Caco-2 (cell line): ENCODE data around the gene ELL2. TPM values are rescaled to one million over a fixed set of nuclear protein-coding genes. Genes with fewer than 3 reads are reported as not detected.
A peak's percentile ranks its signal among the peaks of the same experiment; 100 is the strongest.

ENCODE experiments used
- BruUV-seq: library from RNA; stranded (reverse); fragments of 400-500 nt; replicated peaks from 2 replicates; lab custom pipeline; 2021; lab: Mats Ljungman, UMichigan
- CTCF ChIA-PET: fragments of 300-600 bp; sonication (Branson Sonifier 250); formaldehyde crosslinking; loops from one replicate; lab custom pipeline; 2022; ENCODE audit warnings: antibody characterized with exemption; lab: Charles Lee
- POLR2A ChIA-PET: fragments of 300-600 bp; sonication (Branson Sonifier 250); formaldehyde crosslinking; loops from one replicate; lab custom pipeline; 2022; ENCODE audit warnings: antibody characterized with exemption; lab: Charles Lee
- DNase-seq, 2 experiments: peaks; one replicate each; pipeline versions ENCODE4 v3.0.0 to v3.0.0-alpha.2; 2020 to 2022
- H3K27me3 ChIP-seq: replicated peaks from 2 replicates; pipeline ENCODE4 v1.6.0; 2011; ENCODE audit warnings: low read length; ENCODE audit not compliant: control insufficient read depth, insufficient read depth
- H3K36me3 ChIP-seq: 2 replicates; pipeline ENCODE4 v1.5.1; 2011; ENCODE audit warnings: low read length; ENCODE audit not compliant: control insufficient read depth, insufficient read depth
- H3K4me1 ChIP-seq: fragments of 250-450 bp; sonication (Bioruptor Pico); 2 replicates; pipeline ENCODE4 v1.5.1; 2020; ENCODE audit warnings: mild to moderate bottlenecking
- H3K4me3 ChIP-seq: 2 replicates; pipeline ENCODE4 v1.5.1; 2011; ENCODE audit warnings: low read depth, mild to moderate bottlenecking, control low read depth, low read length
- H3K9me3 ChIP-seq: fragments of 250-450 bp; sonication (Bioruptor Pico); 2 replicates; pipeline ENCODE4 v1.5.1; 2020; ENCODE audit warnings: mild to moderate bottlenecking, moderate library complexity
- H3K27ac Mint-ChIP-seq: one replicate; pipeline ENCODE4 v1.8.0; 2022; ENCODE audit warnings: mixed read lengths; ENCODE audit not compliant: unreplicated experiment
- H3K27me3 Mint-ChIP-seq: one replicate; pipeline ENCODE4 v1.8.0; 2022; ENCODE audit warnings: mixed read lengths; ENCODE audit not compliant: insufficient read depth, unreplicated experiment
- H3K36me3 Mint-ChIP-seq: one replicate; pipeline ENCODE4 v1.8.0; 2022; ENCODE audit warnings: mild to moderate bottlenecking, mixed read lengths; ENCODE audit not compliant: insufficient read depth, unreplicated experiment
- H3K4me1 Mint-ChIP-seq: one replicate; pipeline ENCODE4 v1.8.0; 2022; ENCODE audit warnings: low read depth, mixed read lengths; ENCODE audit not compliant: unreplicated experiment
- H3K4me3 Mint-ChIP-seq: one replicate; pipeline ENCODE4 v1.8.0; 2022; ENCODE audit warnings: mild to moderate bottlenecking, moderate library complexity, mixed read lengths; ENCODE audit not compliant: unreplicated experiment
- H3K9me3 Mint-ChIP-seq: one replicate; pipeline ENCODE4 v1.8.0; 2022; ENCODE audit warnings: mixed read lengths; ENCODE audit not compliant: unreplicated experiment
- intact Hi-C: fragments of 100-400 bp; cut with micrococcal nuclease; formaldehyde crosslinking; loops from one replicate; pipeline ENCODE4 v1.10.0; 2022; ENCODE audit not compliant: unreplicated experiment
- total RNA-seq: library from RNA; stranded (reverse); gene quantifications from 2 replicates; pipeline ENCODE4 v1.2.3, GENCODE V29; 2022
- TF ChIP-seq, protein P1 (sequence below), 2 experiments: fragments of 200-600 bp in 1 of 2; IDR thresholded peaks; 1 replicate in 1 of 2; 2 replicates in 1 of 2; pipeline versions ENCODE4 v1.5.1 to v1.8.0; 2011 to 2022; ENCODE audit warnings: antibody characterized with exemption in 1 of 2, control low read depth in 1 of 2, inconsistent platforms in 1 of 2, low read depth in 1 of 2, low read length in 1 of 2, mild to moderate bottlenecking in 1 of 2, moderate library complexity in 1 of 2; ENCODE audit not compliant: insufficient read depth in 1 of 2, severe bottlenecking in 1 of 2, unreplicated experiment in 1 of 2

The ELL2 gene
- total RNA-seq, 1 experiment from 2014 or later, result 81.0 TPM

DNA sequence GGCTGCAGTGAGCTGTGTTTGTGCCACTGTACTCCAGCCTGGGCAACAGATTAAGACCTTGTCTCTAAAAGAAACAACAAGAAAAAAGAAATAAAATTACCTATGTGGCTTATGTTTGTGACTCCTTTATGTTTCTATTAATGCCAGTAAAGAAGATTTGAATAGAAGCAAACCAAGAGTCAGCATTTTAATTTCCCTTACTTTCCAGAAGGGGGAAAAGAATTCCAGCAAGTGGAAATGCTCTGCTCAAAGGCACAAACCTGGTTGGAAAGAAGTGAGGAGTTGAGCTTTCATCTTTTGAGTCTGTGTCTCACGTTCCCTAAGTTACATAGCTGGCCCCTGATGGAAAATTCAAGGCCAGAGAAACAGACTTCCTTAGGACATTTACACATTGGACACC lies 23.6 kb upstream of the ELL2 start:
- no TSS peak for BruUV-seq
- no peaks in the 10 kb centered on the region for H3K36me3 Mint-ChIP-seq
- TF ChIP-seq, protein P1, sequence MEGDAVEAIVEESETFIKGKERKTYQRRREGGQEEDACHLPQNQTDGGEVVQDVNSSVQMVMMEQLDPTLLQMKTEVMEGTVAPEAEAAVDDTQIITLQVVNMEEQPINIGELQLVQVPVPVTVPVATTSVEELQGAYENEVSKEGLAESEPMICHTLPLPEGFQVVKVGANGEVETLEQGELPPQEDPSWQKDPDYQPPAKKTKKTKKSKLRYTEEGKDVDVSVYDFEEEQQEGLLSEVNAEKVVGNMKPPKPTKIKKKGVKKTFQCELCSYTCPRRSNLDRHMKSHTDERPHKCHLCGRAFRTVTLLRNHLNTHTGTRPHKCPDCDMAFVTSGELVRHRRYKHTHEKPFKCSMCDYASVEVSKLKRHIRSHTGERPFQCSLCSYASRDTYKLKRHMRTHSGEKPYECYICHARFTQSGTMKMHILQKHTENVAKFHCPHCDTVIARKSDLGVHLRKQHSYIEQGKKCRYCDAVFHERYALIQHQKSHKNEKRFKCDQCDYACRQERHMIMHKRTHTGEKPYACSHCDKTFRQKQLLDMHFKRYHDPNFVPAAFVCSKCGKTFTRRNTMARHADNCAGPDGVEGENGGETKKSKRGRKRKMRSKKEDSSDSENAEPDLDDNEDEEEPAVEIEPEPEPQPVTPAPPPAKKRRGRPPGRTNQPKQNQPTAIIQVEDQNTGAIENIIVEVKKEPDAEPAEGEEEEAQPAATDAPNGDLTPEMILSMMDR (IDR thresholded peaks at IDR 0.05; ENCODE audit: insufficient read depth in 1 of 2, low read depth in 1 of 2, low read length in 1 of 2, severe bottlenecking in 1 of 2, unreplicated experiment in 1 of 2), result no peak
- Histone ChIP-seq H3K4me3 (no peak overlapping the region), H3K9me3 (no peaks in the 10 kb centered on the region), H3K4me1 (peaks cover 70% of the 10 kb centered on the region), H3K27me3 (no peaks in the 10 kb centered on the region), H3K36me3 (no peaks in the 10 kb centered on the region)
- DNase-seq, result no peak
- H3K4me1 Mint-ChIP-seq, result peaks cover 9% of the 10 kb centered on the region
- peak overlapping the region; percentile 85 for H3K27ac Mint-ChIP-seq
- ChIA-PET CTCF (interaction anchor here (0.6 to 0.7 kb wide), 2 partner anchors 10 to 23 kb away, joined by 3 to 5 read pairs; partner anchors contain the start of gene ELL2), POLR2A (interaction anchor here (0.7 kb wide), 1 partner anchor 10 kb away, joined by 3 read pairs; no protein-coding TSS in a partner anchor)
- intact Hi-C loops, result loop anchor here (5.0 kb wide), 2 partner anchors 52 to 657 kb away; no protein-coding TSS in a partner anchor
- no peaks in the 10 kb centered on the region for H3K9me3 Mint-ChIP-seq
- no peak overlapping the region for H3K4me3 Mint-ChIP-seq
- H3K27me3 Mint-ChIP-seq, result no peaks in the 10 kb centered on the region

GRCh38 chr5:95984287-95984938 lies 22.8 kb upstream of the ELL2 start:
- Mint-ChIP-seq H3K36me3 (no peaks in the 10 kb centered on the region), H3K27ac (no peak overlapping the region), H3K4me1 (peaks cover 9% of the 10 kb centered on the region), H3K27me3 (no peaks in the 10 kb centered on the region), H3K4me3 (no peak overlapping the region), H3K9me3 (no peaks in the 10 kb centered on the region)
- Histone ChIP-seq H3K27me3 (no peaks in the 10 kb centered on the region), H3K36me3 (no peaks in the 10 kb centered on the region), H3K9me3 (no peaks in the 10 kb centered on the region), H3K4me1 (peaks cover 62% of the 10 kb centered on the region), H3K4me3 (no peak overlapping the region)
- POLR2A ChIA-PET, result interaction anchor here (0.6 kb wide), 1 partner anchor 21 kb away, joined by 3 read pairs; no protein-coding TSS in a partner anchor
- TF ChIP-seq, protein P1 (IDR thresholded peaks at IDR 0.05; ENCODE audit: insufficient read depth in 1 of 2, low read depth in 1 of 2, low read length in 1 of 2, severe bottlenecking in 1 of 2, unreplicated experiment in 1 of 2), result no peak
- DNase-seq, result no peak
- no TSS peak for BruUV-seq
- CTCF ChIA-PET, result no interaction called here
- intact Hi-C loops, result no loop called here

DNA sequence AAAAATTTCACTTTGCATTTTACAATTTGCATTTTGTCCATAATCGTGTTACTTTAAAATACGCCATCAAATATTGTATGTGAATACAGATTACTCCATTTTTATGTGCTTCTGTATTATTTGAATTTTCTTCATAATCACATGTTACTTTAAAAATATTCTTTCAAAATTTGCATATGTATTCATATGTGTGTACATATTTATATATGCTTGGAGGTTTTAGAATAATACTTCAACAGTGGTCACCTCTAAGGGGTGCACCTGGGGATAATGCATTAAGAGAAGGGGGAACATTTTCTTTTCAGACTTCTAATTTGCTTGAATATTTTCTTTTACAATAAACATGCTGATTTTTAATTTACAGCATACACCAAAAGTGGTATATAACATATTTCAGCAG lies 21.9 kb upstream of the ELL2 start:
- ChIA-PET POLR2A (no interaction called here), CTCF (no interaction called here)
- no TSS peak for BruUV-seq
- Mint-ChIP-seq H3K4me3 (no peak overlapping the region), H3K9me3 (no peaks in the 10 kb centered on the region), H3K27ac (no peak overlapping the region), H3K36me3 (no peaks in the 10 kb centered on the region), H3K27me3 (no peaks in the 10 kb centered on the region), H3K4me1 (peaks cover 7% of the 10 kb centered on the region)
- peaks cover 53% of the 10 kb centered on the region for H3K4me1 ChIP-seq
- intact Hi-C loops, result no loop called here
- DNase-seq, result no peak
- no peaks in the 10 kb centered on the region for H3K27me3 ChIP-seq
- no peak overlapping the region for H3K4me3 ChIP-seq
- TF ChIP-seq, protein P1 (IDR thresholded peaks at IDR 0.05; ENCODE audit: insufficient read depth in 1 of 2, low read depth in 1 of 2, low read length in 1 of 2, severe bottlenecking in 1 of 2, unreplicated experiment in 1 of 2), result no peak
- no peaks in the 10 kb centered on the region for H3K36me3 ChIP-seq
- H3K9me3 ChIP-seq, result no peaks in the 10 kb centered on the region
